ENCODE measurements around the gene INO80C.

GRCh38 chr18:35501369-35501768, 3.6 kb upstream of the INO80C start:
- TF ChIP-seq CTCF (IDR thresholded peaks at IDR 0.05) (no peak), STAT6 (CRISPR knock-in tag; conservative IDR thresholded peaks at IDR 0.05; ENCODE audit: low read depth) (no peak), PRRX2 (CRISPR knock-in tag; IDR thresholded peaks at IDR 0.05) (no peak), TP53 (CRISPR knock-in tag; IDR thresholded peaks at IDR 0.05) (no peak), NR2C2 (CRISPR knock-in tag; IDR thresholded peaks at IDR 0.05) (no peak), ESRRA (CRISPR knock-in tag; IDR thresholded peaks at IDR 0.05; ENCODE audit: borderline replicate concordance) (no peak), ZNF317 (CRISPR knock-in tag; IDR thresholded peaks at IDR 0.05; ENCODE audit: borderline replicate concordance, low read depth) (no peak), GTF2I (CRISPR knock-in tag; conservative IDR thresholded peaks at IDR 0.05) (no peak), FOXP4 (CRISPR knock-in tag; IDR thresholded peaks at IDR 0.05) (no peak), ELF4 (CRISPR knock-in tag; IDR thresholded peaks at IDR 0.05; ENCODE audit: low read depth) (no peak), TCF7 (CRISPR knock-in tag; IDR thresholded peaks at IDR 0.05; ENCODE audit: low read depth) (no peak)

Data from WTC11 (cell line).